ENCODE results near the gene ZNF682.
A peak's percentile ranks its signal among the peaks of the same experiment; 100 is the strongest.
"Not testable (repeated sequence)": the region's sequence is repeated elsewhere in the genome, so short reads cannot be mapped to it uniquely, and the experiment has no call there.

ZNF682 gene

GRCh38 chr19:20035935-20036334, 3.4 kb downstream of the ZNF682 start:
- no peaks in the 10 kb centered on the region; the same call in 1 of the 2 replicates for H3K36me3 ChIP-seq (ENCODE audit: control insufficient read depth, insufficient read depth, low read length)
- DNase-seq (ENCODE audit: extremely low read depth, insufficient read length), result no peak
- TF ChIP-seq CTCF (IDR thresholded peaks at IDR 0.05; ENCODE audit: insufficient read depth, low read length, poor library complexity, severe bottlenecking), result no peak
- H3K27me3 ChIP-seq (replicated peaks; ENCODE audit: control insufficient read depth, insufficient read depth, low read length), result no peaks in the 10 kb centered on the region
- no peak overlapping the region for H3K4me3 ChIP-seq (replicated peaks; ENCODE audit: low read depth, low read length)

- no peak overlapping the region for H3K4me3 ChIP-seq (replicated peaks; ENCODE audit: low read depth, low read length)
- no peaks in the 10 kb centered on the region; the same call in 1 of the 2 replicates for H3K36me3 ChIP-seq (ENCODE audit: control insufficient read depth, insufficient read depth, low read length)
- TF ChIP-seq CTCF (IDR thresholded peaks at IDR 0.05; ENCODE audit: insufficient read depth, low read length, poor library complexity, severe bottlenecking), result no peak
- DNase-seq (ENCODE audit: extremely low read depth, insufficient read length), result no peak
- H3K27me3 ChIP-seq (replicated peaks; ENCODE audit: control insufficient read depth, insufficient read depth, low read length), result no peaks in the 10 kb centered on the region
Measured at GRCh38 chr19:20028611-20029010, 10.7 kb downstream of the ZNF682 start.

- Histone ChIP-seq H3K36me3 (ENCODE audit: control insufficient read depth, insufficient read depth, low read length) (no peaks in the 10 kb centered on the region; the same call in 1 of the 2 replicates), H3K27me3 (replicated peaks; ENCODE audit: control insufficient read depth, insufficient read depth, low read length) (no peaks in the 10 kb centered on the region), H3K4me3 (replicated peaks; ENCODE audit: low read depth, low read length) (no peak overlapping the region)
- DNase-seq (ENCODE audit: extremely low read depth, insufficient read length), result no peak
- TF ChIP-seq CTCF (IDR thresholded peaks at IDR 0.05; ENCODE audit: insufficient read depth, low read length, poor library complexity, severe bottlenecking), result no peak
Measured at GRCh38 chr19:20005741-20006140, 33.6 kb downstream of the ZNF682 start.

- no peak for DNase-seq (ENCODE audit: extremely low read depth, insufficient read length)
- Histone ChIP-seq H3K36me3 (ENCODE audit: control insufficient read depth, insufficient read depth, low read length) (no peaks in the 10 kb centered on the region), H3K4me3 (replicated peaks; ENCODE audit: low read depth, low read length) (no peak overlapping the region), H3K27me3 (replicated peaks; ENCODE audit: control insufficient read depth, insufficient read depth, low read length) (no peaks in the 10 kb centered on the region)
- TF ChIP-seq CTCF (IDR thresholded peaks at IDR 0.05; ENCODE audit: insufficient read depth, low read length, poor library complexity, severe bottlenecking), result peak; percentile 51
Measured at GRCh38 chr19:19997656-19998268, 41.5 kb downstream of the ZNF682 start.

- DNase-seq (ENCODE audit: extremely low read depth, insufficient read length), result no peak
- no peaks in the 10 kb centered on the region for H3K36me3 ChIP-seq (ENCODE audit: control insufficient read depth, insufficient read depth, low read length)
- no peak overlapping the region for H3K4me3 ChIP-seq (replicated peaks; ENCODE audit: low read depth, low read length)
- TF ChIP-seq CTCF (IDR thresholded peaks at IDR 0.05; ENCODE audit: insufficient read depth, low read length, poor library complexity, severe bottlenecking), result no peak
- no peaks in the 10 kb centered on the region for H3K27me3 ChIP-seq (replicated peaks; ENCODE audit: control insufficient read depth, insufficient read depth, low read length)
Measured at GRCh38 chr19:19966862-19967261, 72.4 kb downstream of the ZNF682 start.

- not testable (repeated sequence) for H3K27me3 ChIP-seq (replicated peaks; ENCODE audit: control insufficient read depth, insufficient read depth, low read length); DNase-seq (ENCODE audit: extremely low read depth, insufficient read length); H3K4me3 ChIP-seq (replicated peaks; ENCODE audit: low read depth, low read length); H3K36me3 ChIP-seq (ENCODE audit: control insufficient read depth, insufficient read depth, low read length)
Measured at GRCh38 chr19:19966126-19966525, 73.2 kb downstream of the ZNF682 start.
